WTC11 (cell line): ENCODE measurements around the gene FBXW10B. TPM values are rescaled to one million over a fixed set of nuclear protein-coding genes. Genes with fewer than 3 reads are reported as not detected.

Source experiments
- ATAC-seq: fragments of 200-7000 bp; cut with Tn5 transposase; 2 replicates; pipeline ENCODE4 v1.10.0; 2021; ENCODE audit warnings: mild to moderate bottlenecking, moderate library complexity
- CTCF ChIA-PET: fragments of 300-600 bp; sonication (Branson Sonifier 250); formaldehyde crosslinking; loops from one replicate; lab custom pipeline; 2021; ENCODE audit warnings: antibody characterized with exemption; lab: Charles Lee
- POLR2A ChIA-PET: fragments of 350-600 bp; sonication (Branson Sonifier 250); formaldehyde crosslinking; loops from one replicate; lab custom pipeline; 2021; ENCODE audit warnings: antibody characterized with exemption; lab: Charles Lee
- DNase-seq: peaks from one replicate; pipeline ENCODE4 v3.0.0; 2021; ENCODE audit warnings: low spot score
- H3K27ac Mint-ChIP-seq: 2 replicates; pipeline ENCODE4 v1.8.0; 2021; ENCODE audit warnings: mixed read lengths
- H3K27me3 Mint-ChIP-seq: 2 replicates; pipeline ENCODE4 v1.8.0; 2021; ENCODE audit warnings: low read depth, mild to moderate bottlenecking, moderate library complexity, mixed read lengths
- H3K36me3 Mint-ChIP-seq: 2 replicates; pipeline ENCODE4 v1.8.0; 2021; ENCODE audit warnings: mixed read lengths
- H3K4me1 Mint-ChIP-seq: 2 replicates; pipeline ENCODE4 v1.8.0; 2022; ENCODE audit warnings: mixed read lengths
- H3K4me3 Mint-ChIP-seq: 2 replicates; pipeline ENCODE4 v1.8.0; 2021; ENCODE audit warnings: mild to moderate bottlenecking, moderate library complexity, mixed read lengths
- H3K9me3 Mint-ChIP-seq: 2 replicates; pipeline ENCODE4 v1.8.0; 2021; ENCODE audit warnings: mixed read lengths
- ELF4 ChIP-seq: sonication (generic); formaldehyde crosslinking; IDR thresholded peaks from 2 replicates; pipeline ENCODE4 v1.8.1; 2022; ENCODE audit warnings: low read depth, mild to moderate bottlenecking, moderate library complexity, missing genetic modification reagents
- EMX1 ChIP-seq: fragments of 250-450 bp; sonication (Bioruptor Pico); IDR thresholded peaks from 2 replicates; pipeline ENCODE4 v1.8.0; 2021; ENCODE audit warnings: mild to moderate bottlenecking
- FOXK1 ChIP-seq: sonication (generic); formaldehyde crosslinking; IDR thresholded peaks from 2 replicates; pipeline ENCODE4 v1.8.0; 2022; ENCODE audit warnings: mild to moderate bottlenecking, moderate library complexity, missing genetic modification reagents
- HMGA2 ChIP-seq: fragments of 250-450 bp; sonication (Bioruptor Pico); IDR thresholded peaks from 2 replicates; pipeline ENCODE4 v1.4.0; 2021; ENCODE audit warnings: mild to moderate bottlenecking, moderate library complexity
- IRF1 ChIP-seq: sonication (generic); formaldehyde crosslinking; IDR thresholded peaks from 2 replicates; pipeline ENCODE4 v1.8.0; 2023; ENCODE audit warnings: missing genetic modification reagents
- MLX ChIP-seq: sonication (generic); formaldehyde crosslinking; IDR thresholded peaks from 2 replicates; pipeline ENCODE4 v1.8.1; 2023; ENCODE audit warnings: mild to moderate bottlenecking, missing genetic modification reagents, moderate library complexity
- MYBL2 ChIP-seq: sonication (generic); formaldehyde crosslinking; IDR thresholded peaks from 2 replicates; pipeline ENCODE4 v1.8.1; 2023; ENCODE audit warnings: mild to moderate bottlenecking, moderate library complexity, missing genetic modification reagents
- NFATC4 ChIP-seq: fragments of 250-450 bp; sonication (Bioruptor Pico); IDR thresholded peaks from 2 replicates; pipeline ENCODE4 v1.9.0; 2021; ENCODE audit warnings: mild to moderate bottlenecking
- NFE2L1 ChIP-seq: sonication (generic); formaldehyde crosslinking; IDR thresholded peaks from 2 replicates; pipeline ENCODE4 v1.8.1; 2023; ENCODE audit warnings: missing genetic modification reagents
- NFYB ChIP-seq: sonication (generic); formaldehyde crosslinking; conservative IDR thresholded peaks from 2 replicates; pipeline ENCODE4 v1.8.0; 2022; ENCODE audit warnings: low read depth, missing genetic modification reagents
- NR2C2 ChIP-seq: sonication (generic); formaldehyde crosslinking; IDR thresholded peaks from 2 replicates; pipeline ENCODE4 v1.8.0; 2022; ENCODE audit warnings: mild to moderate bottlenecking, missing genetic modification reagents
- RELA ChIP-seq: sonication (generic); formaldehyde crosslinking; IDR thresholded peaks from 2 replicates; pipeline ENCODE4 v1.8.1; 2022; ENCODE audit warnings: missing genetic modification reagents, mild to moderate bottlenecking, borderline replicate concordance
- TEAD4 ChIP-seq: sonication (generic); formaldehyde crosslinking; IDR thresholded peaks from 2 replicates; pipeline ENCODE4 v1.8.0; 2022; ENCODE audit warnings: mild to moderate bottlenecking, missing genetic modification reagents
- ZBTB21 ChIP-seq: sonication (generic); formaldehyde crosslinking; IDR thresholded peaks from 2 replicates; pipeline ENCODE4 v1.8.1; 2023; ENCODE audit warnings: mild to moderate bottlenecking, missing genetic modification reagents, borderline replicate concordance
- ZNF121 ChIP-seq: sonication (generic); formaldehyde crosslinking; IDR thresholded peaks from 2 replicates; pipeline ENCODE4 v1.8.0; 2023; ENCODE audit warnings: missing genetic modification reagents
- ZNF232 ChIP-seq: sonication (generic); formaldehyde crosslinking; IDR thresholded peaks from 2 replicates; pipeline ENCODE4 v1.8.0; 2022; ENCODE audit warnings: mild to moderate bottlenecking, missing genetic modification reagents
- ZNF263 ChIP-seq: sonication (generic); formaldehyde crosslinking; IDR thresholded peaks from 2 replicates; pipeline ENCODE4 v1.8.1; 2022; ENCODE audit warnings: low read depth, mild to moderate bottlenecking, moderate library complexity, missing genetic modification reagents
- ZNF317 ChIP-seq: sonication (generic); formaldehyde crosslinking; IDR thresholded peaks from 2 replicates; pipeline ENCODE4 v1.8.1; 2023; ENCODE audit warnings: low read depth, mild to moderate bottlenecking, moderate library complexity, missing genetic modification reagents, borderline replicate concordance
- ZNF396 ChIP-seq: fragments of 250-450 bp; sonication (Bioruptor Pico); IDR thresholded peaks from 2 replicates; pipeline ENCODE4 v1.8.0; 2021; ENCODE audit warnings: mild to moderate bottlenecking, moderate library complexity, borderline replicate concordance
- ZNF423 ChIP-seq: fragments of 250-450 bp; sonication (Bioruptor Pico); IDR thresholded peaks from 2 replicates; pipeline ENCODE4 v2.1.2; 2022; ENCODE audit warnings: mild to moderate bottlenecking, moderate library complexity
- ZNF671 ChIP-seq: fragments of 250-450 bp; sonication (Bioruptor Pico); IDR thresholded peaks from 2 replicates; pipeline ENCODE4 v1.8.0; 2021; ENCODE audit warnings: mild to moderate bottlenecking
- total RNA-seq: library from RNA; stranded (reverse); gene quantifications from 3 replicates; pipeline ENCODE4 v1.2.3, GENCODE V29; 2021
- TF ChIP-seq, protein P1 (sequence below): sonication (generic); formaldehyde crosslinking; IDR thresholded peaks from 2 replicates; pipeline ENCODE4 v1.8.0; 2022; ENCODE audit warnings: mild to moderate bottlenecking, missing genetic modification reagents
- TF ChIP-seq, protein P2 (sequence below): sonication (generic); formaldehyde crosslinking; IDR thresholded peaks from 2 replicates; pipeline ENCODE4 v1.8.0; 2023; ENCODE audit warnings: missing genetic modification reagents, mild to moderate bottlenecking, borderline replicate concordance
- TF ChIP-seq, protein P3 (sequence below): sonication (generic); formaldehyde crosslinking; IDR thresholded peaks from 2 replicates; pipeline ENCODE4 v1.8.1; 2022; ENCODE audit warnings: low read depth, mild to moderate bottlenecking, moderate library complexity, missing genetic modification reagents, borderline replicate concordance

The FBXW10B gene
- total RNA-seq, 1 experiment from 2014 or later: 0.33 TPM

DNA sequence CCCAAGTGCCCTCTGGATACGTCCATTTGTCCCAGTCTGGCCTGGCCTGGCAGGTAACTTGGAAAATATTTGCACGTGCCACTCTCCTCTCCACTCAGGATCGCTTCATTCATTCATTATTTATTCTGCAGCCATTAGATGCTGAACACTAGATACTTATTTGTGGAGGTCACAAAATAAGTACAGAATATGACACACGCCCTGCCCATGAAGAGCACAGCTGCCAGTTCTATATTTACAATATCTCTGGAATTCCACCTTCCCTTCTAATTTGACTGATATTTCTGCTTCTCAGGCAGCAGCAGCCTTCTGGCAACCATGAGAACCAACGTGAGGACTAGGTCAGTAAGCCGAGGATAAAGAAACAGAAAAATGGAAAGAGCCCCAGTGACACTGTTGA, 43.7 kb upstream of the FBXW10B start:
- no peak overlapping the region for H3K4me3 Mint-ChIP-seq
- POLR2A ChIA-PET: no interaction called here
- H3K27me3 Mint-ChIP-seq: no peaks in the 10 kb centered on the region
- CTCF ChIA-PET: no interaction called here
- no peak for ATAC-seq
- peaks cover 25% of the 10 kb centered on the region for H3K36me3 Mint-ChIP-seq
- no peaks in the 10 kb centered on the region for H3K9me3 Mint-ChIP-seq
- H3K27ac Mint-ChIP-seq: no peak overlapping the region
- DNase-seq: no peak
- TF ChIP-seq MLX (CRISPR knock-in tag) (no peak), ZNF671 (CRISPR knock-in tag) (no peak), HMGA2 (CRISPR knock-in tag) (no peak), IRF1 (no peak), TEAD4 (no peak), ZNF396 (no peak)
- TF ChIP-seq, protein P1, sequence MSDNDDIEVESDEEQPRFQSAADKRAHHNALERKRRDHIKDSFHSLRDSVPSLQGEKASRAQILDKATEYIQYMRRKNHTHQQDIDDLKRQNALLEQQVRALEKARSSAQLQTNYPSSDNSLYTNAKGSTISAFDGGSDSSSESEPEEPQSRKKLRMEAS (CRISPR knock-in tag): no peak
- H3K4me1 Mint-ChIP-seq: peaks cover 11% of the 10 kb centered on the region

- Mint-ChIP-seq H3K9me3 (no peaks in the 10 kb centered on the region), H3K27me3 (no peaks in the 10 kb centered on the region), H3K36me3 (peaks cover 25% of the 10 kb centered on the region), H3K4me1 (peaks cover 11% of the 10 kb centered on the region), H3K27ac (no peak overlapping the region), H3K4me3 (no peak overlapping the region)
- DNase-seq: no peak
- ChIA-PET CTCF (no interaction called here), POLR2A (no interaction called here)
- no peak for TF ChIP-seq ZNF232 (CRISPR knock-in tag)
- TF ChIP-seq NFYB (CRISPR knock-in tag): no peak
- TF ChIP-seq, protein P2, sequence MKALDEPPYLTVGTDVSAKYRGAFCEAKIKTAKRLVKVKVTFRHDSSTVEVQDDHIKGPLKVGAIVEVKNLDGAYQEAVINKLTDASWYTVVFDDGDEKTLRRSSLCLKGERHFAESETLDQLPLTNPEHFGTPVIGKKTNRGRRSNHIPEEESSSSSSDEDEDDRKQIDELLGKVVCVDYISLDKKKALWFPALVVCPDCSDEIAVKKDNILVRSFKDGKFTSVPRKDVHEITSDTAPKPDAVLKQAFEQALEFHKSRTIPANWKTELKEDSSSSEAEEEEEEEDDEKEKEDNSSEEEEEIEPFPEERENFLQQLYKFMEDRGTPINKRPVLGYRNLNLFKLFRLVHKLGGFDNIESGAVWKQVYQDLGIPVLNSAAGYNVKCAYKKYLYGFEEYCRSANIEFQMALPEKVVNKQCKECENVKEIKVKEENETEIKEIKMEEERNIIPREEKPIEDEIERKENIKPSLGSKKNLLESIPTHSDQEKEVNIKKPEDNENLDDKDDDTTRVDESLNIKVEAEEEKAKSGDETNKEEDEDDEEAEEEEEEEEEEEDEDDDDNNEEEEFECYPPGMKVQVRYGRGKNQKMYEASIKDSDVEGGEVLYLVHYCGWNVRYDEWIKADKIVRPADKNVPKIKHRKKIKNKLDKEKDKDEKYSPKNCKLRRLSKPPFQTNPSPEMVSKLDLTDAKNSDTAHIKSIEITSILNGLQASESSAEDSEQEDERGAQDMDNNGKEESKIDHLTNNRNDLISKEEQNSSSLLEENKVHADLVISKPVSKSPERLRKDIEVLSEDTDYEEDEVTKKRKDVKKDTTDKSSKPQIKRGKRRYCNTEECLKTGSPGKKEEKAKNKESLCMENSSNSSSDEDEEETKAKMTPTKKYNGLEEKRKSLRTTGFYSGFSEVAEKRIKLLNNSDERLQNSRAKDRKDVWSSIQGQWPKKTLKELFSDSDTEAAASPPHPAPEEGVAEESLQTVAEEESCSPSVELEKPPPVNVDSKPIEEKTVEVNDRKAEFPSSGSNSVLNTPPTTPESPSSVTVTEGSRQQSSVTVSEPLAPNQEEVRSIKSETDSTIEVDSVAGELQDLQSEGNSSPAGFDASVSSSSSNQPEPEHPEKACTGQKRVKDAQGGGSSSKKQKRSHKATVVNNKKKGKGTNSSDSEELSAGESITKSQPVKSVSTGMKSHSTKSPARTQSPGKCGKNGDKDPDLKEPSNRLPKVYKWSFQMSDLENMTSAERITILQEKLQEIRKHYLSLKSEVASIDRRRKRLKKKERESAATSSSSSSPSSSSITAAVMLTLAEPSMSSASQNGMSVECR (CRISPR knock-in tag): no peak
- TF ChIP-seq FOXK1 (CRISPR knock-in tag): no peak
- no peak for TF ChIP-seq NR2C2
- TF ChIP-seq NFE2L1: no peak
- TF ChIP-seq ELF4: no peak
- no peak for TF ChIP-seq NFATC4 (CRISPR knock-in tag)
- no peak for TF ChIP-seq ZNF317
- no peak for TF ChIP-seq ZNF121 (CRISPR knock-in tag)
- TF ChIP-seq, protein P3, sequence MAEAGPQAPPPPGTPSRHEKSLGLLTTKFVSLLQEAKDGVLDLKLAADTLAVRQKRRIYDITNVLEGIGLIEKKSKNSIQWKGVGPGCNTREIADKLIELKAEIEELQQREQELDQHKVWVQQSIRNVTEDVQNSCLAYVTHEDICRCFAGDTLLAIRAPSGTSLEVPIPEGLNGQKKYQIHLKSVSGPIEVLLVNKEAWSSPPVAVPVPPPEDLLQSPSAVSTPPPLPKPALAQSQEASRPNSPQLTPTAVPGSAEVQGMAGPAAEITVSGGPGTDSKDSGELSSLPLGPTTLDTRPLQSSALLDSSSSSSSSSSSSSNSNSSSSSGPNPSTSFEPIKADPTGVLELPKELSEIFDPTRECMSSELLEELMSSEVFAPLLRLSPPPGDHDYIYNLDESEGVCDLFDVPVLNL (CRISPR knock-in tag): no peak
- TF ChIP-seq EMX1 (CRISPR knock-in tag): no peak
- no peak for ATAC-seq
These were observed 43.2 kb upstream of the FBXW10B start for GRCh38 chr17:15662681-15663080.

DNA sequence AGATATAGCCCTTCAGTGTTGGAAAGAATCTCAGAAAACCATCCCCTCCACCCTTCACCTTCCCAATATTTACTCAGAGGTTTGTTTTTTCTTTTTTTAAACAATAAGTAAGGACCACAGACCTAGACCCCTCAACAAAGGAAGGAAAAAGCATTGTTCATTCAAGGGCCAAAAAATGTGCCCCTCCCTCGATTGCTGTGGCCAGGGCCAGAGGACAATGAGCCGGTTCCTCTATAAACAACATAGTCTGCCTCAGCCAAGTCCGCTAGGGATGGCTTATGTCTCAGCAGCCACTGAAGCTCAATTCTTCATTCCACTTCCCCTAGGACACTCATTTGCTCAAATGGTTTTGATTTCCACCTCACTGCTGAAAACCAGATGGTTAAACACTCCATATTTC, 40.6 kb upstream of the FBXW10B start:
- no peaks in the 10 kb centered on the region for H3K9me3 Mint-ChIP-seq
- no peak for ATAC-seq
- no peak overlapping the region for H3K27ac Mint-ChIP-seq
- peaks cover 33% of the 10 kb centered on the region for H3K36me3 Mint-ChIP-seq
- CTCF ChIA-PET: no interaction called here
- H3K4me1 Mint-ChIP-seq: peaks cover 14% of the 10 kb centered on the region
- no peak for DNase-seq
- H3K4me3 Mint-ChIP-seq: no peak overlapping the region
- H3K27me3 Mint-ChIP-seq: no peaks in the 10 kb centered on the region
- POLR2A ChIA-PET: no interaction called here
- TF ChIP-seq ZNF671 (CRISPR knock-in tag): no peak
- no peak for TF ChIP-seq MYBL2 (CRISPR knock-in tag)
- no peak for TF ChIP-seq ZNF396
- no peak for TF ChIP-seq RELA
- TF ChIP-seq ZBTB21 (CRISPR knock-in tag): no peak
- TF ChIP-seq, protein P2 (CRISPR knock-in tag): no peak
- no peak for TF ChIP-seq NR2C2
- TF ChIP-seq ZNF263: no peak
- no peak for TF ChIP-seq ZNF423
- TF ChIP-seq NFE2L1: no peak
